LNCaP clone FGC (cell line): ENCODE data around the gene AP1G2.
"Not testable (repeated sequence)": the region's sequence is repeated elsewhere in the genome, so short reads cannot be mapped to it uniquely, and the experiment has no call there.

Source experiments
- DNase-seq: peaks from one replicate; pipeline ENCODE4 v3.0.0-alpha.2; 2011; ENCODE audit warnings: low read depth
- H3K4me3 ChIP-seq: 2 replicates; pipeline ENCODE4 v1.5.1; 2011; ENCODE audit warnings: mild to moderate bottlenecking, low read depth, low read length, control low read depth
- TF ChIP-seq, protein P1 (sequence below): IDR thresholded peaks from 2 replicates; pipeline ENCODE4 v1.5.1; 2012; ENCODE audit warnings: mild to moderate bottlenecking; ENCODE audit not compliant: control insufficient read depth, insufficient read depth; ENCODE audit errors: extremely low read depth

The AP1G2 gene

DNA sequence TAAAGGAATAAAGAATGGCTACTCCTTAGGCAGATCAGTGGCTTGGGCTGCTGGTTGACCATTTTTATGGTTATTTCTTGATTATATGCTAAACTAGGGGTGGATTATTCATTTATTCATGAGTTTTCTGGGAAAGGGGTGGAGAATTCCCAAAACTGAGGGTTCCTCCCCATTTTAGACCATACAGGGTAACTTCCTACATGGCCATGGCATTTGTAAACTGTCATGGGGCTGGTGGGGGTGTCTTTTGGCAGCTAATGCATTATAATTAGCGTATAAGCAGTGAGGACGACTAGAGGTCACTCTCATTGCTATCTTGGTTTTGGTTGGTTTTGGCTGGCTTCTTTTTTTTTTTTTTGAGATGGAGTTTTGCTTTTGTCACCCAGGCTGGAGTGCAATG lies 36.6 kb upstream of the AP1G2 start:
- H3K4me3 ChIP-seq = no peak overlapping the region
- no peak for DNase-seq
- TF ChIP-seq, protein P1, sequence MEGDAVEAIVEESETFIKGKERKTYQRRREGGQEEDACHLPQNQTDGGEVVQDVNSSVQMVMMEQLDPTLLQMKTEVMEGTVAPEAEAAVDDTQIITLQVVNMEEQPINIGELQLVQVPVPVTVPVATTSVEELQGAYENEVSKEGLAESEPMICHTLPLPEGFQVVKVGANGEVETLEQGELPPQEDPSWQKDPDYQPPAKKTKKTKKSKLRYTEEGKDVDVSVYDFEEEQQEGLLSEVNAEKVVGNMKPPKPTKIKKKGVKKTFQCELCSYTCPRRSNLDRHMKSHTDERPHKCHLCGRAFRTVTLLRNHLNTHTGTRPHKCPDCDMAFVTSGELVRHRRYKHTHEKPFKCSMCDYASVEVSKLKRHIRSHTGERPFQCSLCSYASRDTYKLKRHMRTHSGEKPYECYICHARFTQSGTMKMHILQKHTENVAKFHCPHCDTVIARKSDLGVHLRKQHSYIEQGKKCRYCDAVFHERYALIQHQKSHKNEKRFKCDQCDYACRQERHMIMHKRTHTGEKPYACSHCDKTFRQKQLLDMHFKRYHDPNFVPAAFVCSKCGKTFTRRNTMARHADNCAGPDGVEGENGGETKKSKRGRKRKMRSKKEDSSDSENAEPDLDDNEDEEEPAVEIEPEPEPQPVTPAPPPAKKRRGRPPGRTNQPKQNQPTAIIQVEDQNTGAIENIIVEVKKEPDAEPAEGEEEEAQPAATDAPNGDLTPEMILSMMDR = no peak

DNA sequence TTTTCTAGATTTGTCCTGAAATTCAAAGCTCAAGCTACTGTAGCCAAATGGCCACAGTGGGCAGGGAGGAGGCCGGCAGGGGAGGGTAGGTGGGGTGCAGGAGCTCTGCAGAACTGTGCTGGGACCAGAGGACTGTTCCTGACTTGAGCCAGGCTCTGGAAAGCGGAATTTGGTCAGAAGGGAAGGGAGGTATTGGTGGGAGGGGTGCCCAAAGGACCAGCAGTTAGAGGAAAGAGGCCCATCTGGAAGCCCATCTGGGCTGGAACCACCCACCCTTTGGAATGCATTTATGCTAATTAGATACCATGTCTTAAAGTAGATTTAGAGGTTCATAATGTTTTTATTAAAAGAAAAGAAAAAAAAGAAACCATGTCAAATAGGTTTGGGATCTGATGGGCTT lies 35.5 kb upstream of the AP1G2 start:
- TF ChIP-seq, protein P1 = no peak
- DNase-seq = no peak
- H3K4me3 ChIP-seq = no peak overlapping the region

DNA sequence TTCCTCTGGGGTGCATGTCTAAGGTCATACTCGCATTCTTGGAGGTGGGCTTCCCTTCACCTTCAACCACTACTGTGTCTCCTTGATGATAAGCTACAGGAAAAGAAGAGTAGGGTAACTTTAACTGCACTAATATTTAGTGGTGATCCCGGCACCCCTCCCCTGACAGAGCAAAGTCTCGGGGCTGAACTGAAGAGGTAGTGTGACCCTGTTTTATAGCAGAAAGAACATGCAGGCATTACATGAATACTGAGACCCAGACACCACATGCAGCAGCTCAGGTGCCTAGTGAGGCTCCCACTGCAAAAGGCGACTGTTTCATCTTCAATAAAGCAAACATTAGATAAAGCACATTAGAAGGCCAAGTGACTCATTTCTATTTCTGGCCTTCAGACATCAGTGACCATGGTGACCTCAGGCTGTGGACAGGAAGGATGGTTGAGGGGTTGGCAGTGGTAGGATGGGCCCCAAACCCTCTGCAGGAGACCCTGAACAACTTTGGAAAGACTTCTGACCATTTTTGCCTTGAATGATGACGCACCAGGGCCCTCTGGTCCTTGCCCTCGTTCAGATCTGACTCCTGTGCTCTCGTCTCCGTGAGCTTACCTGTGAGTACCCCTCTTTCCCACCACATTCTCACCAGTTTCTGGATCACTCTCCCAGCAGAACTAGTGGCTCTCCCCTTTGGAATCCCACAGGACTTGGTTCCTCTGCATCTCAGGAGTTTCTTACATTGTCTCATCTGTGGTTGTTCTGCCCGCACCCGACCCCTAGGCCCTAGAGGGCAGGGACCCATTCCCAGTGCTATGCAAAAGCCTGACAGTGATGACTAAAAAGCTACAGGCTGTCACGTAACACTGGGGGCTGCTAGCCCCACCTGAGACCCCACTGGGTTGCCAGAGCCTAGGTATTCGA lies 34.8 kb upstream of the AP1G2 start:
- no peak overlapping the region for H3K4me3 ChIP-seq
- TF ChIP-seq, protein P1 = no peak
- DNase-seq = no peak

DNA sequence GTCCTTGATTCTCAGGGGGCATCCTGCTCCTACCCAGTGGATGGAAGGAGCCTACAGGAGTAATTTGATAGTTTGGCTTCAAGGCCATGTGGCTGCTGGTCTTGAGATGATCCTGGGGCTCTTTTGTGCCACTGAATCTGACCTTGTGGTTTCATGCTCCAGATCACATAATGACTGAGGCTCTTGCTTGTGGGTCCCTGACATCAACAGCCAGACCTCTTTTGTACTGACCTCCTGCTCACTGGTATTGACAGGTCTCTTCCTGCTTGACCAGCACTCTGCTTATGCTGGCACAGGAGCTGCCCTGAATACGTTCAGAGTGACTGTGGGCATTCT lies 34.2 kb upstream of the AP1G2 start:
- H3K4me3 ChIP-seq = no peak overlapping the region
- DNase-seq = no peak
- TF ChIP-seq, protein P1 = no peak

DNA sequence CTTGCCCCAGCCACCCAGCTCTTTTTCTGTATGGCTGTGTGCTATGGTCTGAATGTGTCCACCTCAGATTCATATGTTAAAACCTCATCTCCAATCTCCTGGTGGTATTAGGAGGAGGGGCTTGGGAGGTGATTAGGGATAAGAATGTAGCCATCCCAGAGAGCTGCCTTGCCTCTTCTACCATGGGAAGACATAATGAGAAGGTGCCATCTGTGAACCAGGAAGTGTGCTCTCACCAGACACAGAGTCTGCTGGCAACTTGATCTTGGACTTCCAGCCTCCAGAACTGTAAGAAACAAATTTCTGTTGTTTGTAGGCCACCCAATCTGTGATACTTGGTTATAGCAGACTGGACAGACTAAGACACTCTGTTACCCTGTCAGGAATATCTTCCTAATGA lies 33.8 kb upstream of the AP1G2 start:
- TF ChIP-seq, protein P1 = no peak
- DNase-seq = no peak
- H3K4me3 ChIP-seq = no peak overlapping the region

DNA sequence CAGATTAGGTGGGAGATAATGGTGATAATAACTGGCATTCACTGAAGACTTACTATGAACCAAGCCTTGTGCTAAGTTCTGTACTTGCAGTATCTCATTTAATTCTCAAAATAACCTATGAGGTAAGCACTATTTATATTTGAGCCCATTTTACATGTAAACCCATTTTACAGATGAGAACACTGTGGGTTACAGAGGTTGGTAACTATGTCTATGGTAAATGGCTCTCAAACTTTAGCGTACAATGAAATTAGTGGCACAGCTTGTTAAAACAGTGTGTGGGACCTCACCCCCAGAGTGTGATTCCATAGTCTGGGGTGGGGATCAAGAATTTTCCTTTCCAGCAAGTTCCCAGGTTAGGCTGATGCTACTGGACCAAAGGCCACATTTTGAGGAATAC lies 33.2 kb upstream of the AP1G2 start:
- no peak overlapping the region for H3K4me3 ChIP-seq
- no peak for DNase-seq
- TF ChIP-seq, protein P1 = no peak

DNA sequence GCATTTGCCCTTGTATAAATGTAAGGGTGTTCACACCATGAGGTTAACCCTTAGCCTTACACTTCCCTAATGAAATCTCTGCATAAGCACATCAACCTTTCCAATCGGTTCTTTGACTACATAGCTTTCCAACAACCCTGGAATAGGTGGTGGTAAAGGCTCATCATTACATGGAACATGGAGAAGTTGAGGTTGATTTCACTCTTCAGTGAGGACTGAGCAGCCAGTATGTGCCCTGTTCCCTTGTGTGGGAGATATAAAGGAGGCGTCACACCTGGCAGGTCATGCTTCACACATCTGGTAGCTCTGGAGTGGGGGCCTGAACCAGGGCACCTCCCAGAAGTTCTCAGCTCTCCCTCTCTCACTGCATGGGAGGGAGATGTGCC lies 32.7 kb upstream of the AP1G2 start:
- H3K4me3 ChIP-seq = no peak overlapping the region
- DNase-seq = no peak
- TF ChIP-seq, protein P1 = no peak

DNA sequence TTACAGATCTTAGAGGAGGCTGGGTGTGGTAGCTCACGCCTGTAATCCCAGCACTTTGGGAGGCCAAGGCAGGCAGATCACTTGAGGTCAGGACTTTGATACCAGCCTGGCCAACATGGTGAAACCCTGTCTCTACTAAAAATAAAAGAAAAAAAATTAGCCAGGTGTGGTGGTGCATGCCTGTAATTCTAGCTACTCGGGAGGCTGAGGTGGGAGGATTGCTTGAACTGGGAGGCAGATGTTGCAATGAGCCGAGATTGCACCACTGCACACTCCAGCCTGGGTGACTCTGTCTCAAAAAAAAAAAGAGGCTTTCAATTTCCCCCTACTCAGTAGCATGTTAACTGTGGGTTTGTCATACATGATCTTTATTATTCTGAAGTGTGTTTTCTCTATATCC lies 26.6 kb upstream of the AP1G2 start:
- not testable (repeated sequence) for DNase-seq, H3K4me3 ChIP-seq
